ENCODE measurements around the gene FAM9C. TPM values are rescaled to one million over a fixed set of nuclear protein-coding genes. Genes with fewer than 3 reads are reported as not detected.

The FAM9C gene
- total RNA-seq, 2 experiments from 2014 or later = not detected

- intact Hi-C loops (cut with DNase I, micrococcal nuclease) = loop anchor here in 1 of 2 experiments (2.0 to 5.0 kb wide), 3 partner anchors 21 to 87 kb away; no protein-coding TSS in a partner anchor
- peaks cover 76% of the 10 kb centered on the region for H3K4me1 Mint-ChIP-seq (ENCODE audit: low read depth)
- H3K9me3 Mint-ChIP-seq = no peaks in the 10 kb centered on the region
- H3K27ac Mint-ChIP-seq = peak overlapping the region; percentile 90
- Histone ChIP-seq H3K4me3 (ENCODE audit: low read length) (peak overlapping the region; percentile 37), H3K27ac (ENCODE audit: low read depth in 1 of 2, low read length in 2 of 2) (peak overlapping the region; percentile 72 to 85), H3K9me3 (ENCODE audit: control insufficient read depth in 1 of 2, insufficient read depth in 1 of 2, low read length in 2 of 2) (no peaks in the 10 kb centered on the region), H3K4me1 (ENCODE audit: insufficient read depth, low read length) (peaks cover 49% of the 10 kb centered on the region), H3K27me3 (ENCODE audit: control insufficient read depth in 1 of 2, insufficient read depth in 2 of 2, low read length in 2 of 2) (no peaks in the 10 kb centered on the region), H3K36me3 (ENCODE audit: insufficient read depth, low read length) (no peaks in the 10 kb centered on the region)
- peak overlapping the region; percentile 89 for H3K4me3 Mint-ChIP-seq
- ATAC-seq (ENCODE audit: poor library complexity) (peak; percentile 70), DNase-seq (peak in 9 of 14 experiments; percentile 24 to 80 (median 36))
- TF ChIP-seq CTCF (IDR thresholded peaks at IDR 0.05) = no peak
- ChIA-PET CTCF (interaction anchor here (1.5 to 1.8 kb wide), 3 partner anchors 49 to 91 kb away, joined by 3 to 10 read pairs (median 4); no protein-coding TSS in a partner anchor), POLR2A (interaction anchor here (0.6 to 21.5 kb wide), 16 partner anchors 9 to 115 kb away, joined by 3 to 502 read pairs (median 10); partner anchors contain the start of gene TMSB4X)
- no peaks in the 10 kb centered on the region for H3K36me3 Mint-ChIP-seq (ENCODE audit: low read depth)
- H3K27me3 Mint-ChIP-seq = no peaks in the 10 kb centered on the region
Observed at GRCh38 chrX:12999422-12999821, 45.0 kb downstream of the FAM9C start.

- Mint-ChIP-seq H3K4me1 (ENCODE audit: low read depth) (peaks cover 85% of the 10 kb centered on the region), H3K27ac (peak overlapping the region; percentile 90), H3K4me3 (peak overlapping the region; percentile 54), H3K9me3 (no peaks in the 10 kb centered on the region), H3K36me3 (ENCODE audit: low read depth) (no peaks in the 10 kb centered on the region), H3K27me3 (no peaks in the 10 kb centered on the region)
- ChIA-PET POLR2A (interaction anchor here (1.1 to 21.5 kb wide), 10 partner anchors 15 to 97 kb away, joined by 3 to 502 read pairs (median 7); partner anchors contain the start of gene TMSB4X), CTCF (interaction anchor here (1.1 to 4.1 kb wide), 2 partner anchors 9 to 51 kb away, joined by 3 to 17 read pairs; no protein-coding TSS in a partner anchor)
- no peaks in the 10 kb centered on the region for H3K9me3 ChIP-seq (ENCODE audit: control insufficient read depth in 1 of 2, insufficient read depth in 1 of 2, low read length in 2 of 2)
- no peak overlapping the region for H3K4me3 ChIP-seq (ENCODE audit: low read length)
- peak overlapping the region; percentile 70 to 85 for H3K27ac ChIP-seq (ENCODE audit: low read depth in 1 of 2, low read length in 2 of 2)
- peak in 1 of 14 experiments; percentile 29 for DNase-seq
- TF ChIP-seq CTCF (IDR thresholded peaks at IDR 0.05) = no peak
- H3K27me3 ChIP-seq (ENCODE audit: control insufficient read depth in 1 of 2, insufficient read depth in 2 of 2, low read length in 2 of 2) = no peaks in the 10 kb centered on the region
- intact Hi-C loops (cut with DNase I, micrococcal nuclease) = loop anchor here (2.0 to 5.0 kb wide), 4 partner anchors 15 to 89 kb away; no protein-coding TSS in a partner anchor
- peaks cover 39% of the 10 kb centered on the region for H3K4me1 ChIP-seq (ENCODE audit: insufficient read depth, low read length)
- ATAC-seq (ENCODE audit: poor library complexity) = no peak
- H3K36me3 ChIP-seq (ENCODE audit: insufficient read depth, low read length) = no peaks in the 10 kb centered on the region
Observed at GRCh38 chrX:12997906-12998687, 46.3 kb downstream of the FAM9C start.

- no peaks in the 10 kb centered on the region for H3K36me3 ChIP-seq (ENCODE audit: insufficient read depth, low read length)
- no peak for ATAC-seq (ENCODE audit: poor library complexity)
- POLR2A ChIA-PET = interaction anchor here (1.1 to 21.5 kb wide), 8 partner anchors 16 to 95 kb away, joined by 4 to 502 read pairs (median 7); partner anchors contain the start of gene TMSB4X
- H3K27me3 ChIP-seq (ENCODE audit: control insufficient read depth in 1 of 2, insufficient read depth in 2 of 2, low read length in 2 of 2) = no peaks in the 10 kb centered on the region
- Mint-ChIP-seq H3K9me3 (no peaks in the 10 kb centered on the region), H3K4me3 (no peak overlapping the region), H3K4me1 (ENCODE audit: low read depth) (peaks cover 83% of the 10 kb centered on the region), H3K27me3 (no peaks in the 10 kb centered on the region), H3K36me3 (ENCODE audit: low read depth) (no peaks in the 10 kb centered on the region), H3K27ac (peak overlapping the region; percentile 90)
- H3K9me3 ChIP-seq (ENCODE audit: control insufficient read depth in 1 of 2, insufficient read depth in 1 of 2, low read length in 2 of 2) = no peaks in the 10 kb centered on the region
- intact Hi-C loops (cut with DNase I, micrococcal nuclease) = loop anchor here (2.0 to 5.0 kb wide), 2 partner anchors 14 to 35 kb away; no protein-coding TSS in a partner anchor
- no peak for TF ChIP-seq CTCF (IDR thresholded peaks at IDR 0.05)
- no peak overlapping the region for H3K4me3 ChIP-seq (ENCODE audit: low read length)
- DNase-seq = no peak
- CTCF ChIA-PET = interaction anchor here (4.1 kb wide), 1 partner anchor 50 kb away, joined by 17 read pairs; no protein-coding TSS in a partner anchor
- peaks cover 37% of the 10 kb centered on the region for H3K4me1 ChIP-seq (ENCODE audit: insufficient read depth, low read length)
- H3K27ac ChIP-seq (ENCODE audit: low read depth in 1 of 2, low read length in 2 of 2) = peak overlapping the region in 1 of 2 donors; percentile 85
Observed at GRCh38 chrX:12996934-12997435, 47.4 kb downstream of the FAM9C start.
